SK-N-SH treated with all-trans-retinoic acid at 6 μM for 48 hours (cell line): Measurements from ENCODE around the gene ZSCAN5B.

Source experiments
- ARNTL ChIP-seq: fragments of 450-650 bp; formaldehyde crosslinking; IDR thresholded peaks from 2 replicates; pipeline ENCODE4 v1.5.0; 2020; ENCODE audit warnings: low read depth, mild to moderate bottlenecking, moderate library complexity, borderline replicate concordance
- BACH2 ChIP-seq: fragments of 250-450 bp; sonication (Bioruptor Pico); IDR thresholded peaks from 2 replicates; pipeline ENCODE4 v1.9.0; 2021; ENCODE audit warnings: mild to moderate bottlenecking, borderline replicate concordance
- CREB5 ChIP-seq: fragments of 250-450 bp; sonication (Bioruptor Pico); IDR thresholded peaks from 2 replicates; pipeline ENCODE4 v1.5.1; 2020; ENCODE audit warnings: low read depth, mild to moderate bottlenecking, moderate library complexity
- CSDC2 ChIP-seq: fragments of 250-450 bp; sonication (Bioruptor Pico); IDR thresholded peaks from 2 replicates; pipeline ENCODE4 v1.5.0; 2020; ENCODE audit warnings: mild to moderate bottlenecking, moderate library complexity
- CSRNP3 ChIP-seq: fragments of 250-450 bp; sonication (Bioruptor Pico); IDR thresholded peaks from 2 replicates; pipeline ENCODE4 v1.5.1; 2021; ENCODE audit warnings: mild to moderate bottlenecking, moderate library complexity
- GLIS3 ChIP-seq: fragments of 250-450 bp; sonication (Bioruptor Pico); IDR thresholded peaks from 2 replicates; pipeline ENCODE4 v1.5.0; 2020; ENCODE audit warnings: mild to moderate bottlenecking, moderate library complexity
- ISL1 ChIP-seq: fragments of 250-450 bp; sonication (Bioruptor Pico); IDR thresholded peaks from 2 replicates; pipeline ENCODE4 v2.1.2; 2022; ENCODE audit warnings: mild to moderate bottlenecking, moderate library complexity
- PATZ1 ChIP-seq: fragments of 250-450 bp; sonication (Bioruptor Pico); IDR thresholded peaks from 2 replicates; pipeline ENCODE4 v1.8.0; 2020; ENCODE audit warnings: mild to moderate bottlenecking, moderate library complexity, borderline replicate concordance
- RARB ChIP-seq: fragments of 250-450 bp; sonication (Bioruptor Pico); IDR thresholded peaks from 2 replicates; pipeline ENCODE4 v1.8.0; 2021; ENCODE audit warnings: mild to moderate bottlenecking, moderate library complexity
- SNAI2 ChIP-seq: fragments of 250-450 bp; sonication (Bioruptor Pico); IDR thresholded peaks from 2 replicates; pipeline ENCODE4 v1.5.0; 2020; ENCODE audit warnings: mild to moderate bottlenecking, moderate library complexity
- TCF4 ChIP-seq: fragments of 250-450 bp; sonication (Bioruptor Pico); IDR thresholded peaks from 2 replicates; pipeline ENCODE4 v1.8.0; 2021; ENCODE audit warnings: mild to moderate bottlenecking, moderate library complexity, borderline replicate concordance
- TSHZ2 ChIP-seq: fragments of 250-450 bp; sonication (Bioruptor Pico); IDR thresholded peaks from 2 replicates; pipeline ENCODE4 v1.5.0; 2020; ENCODE audit warnings: mild to moderate bottlenecking, moderate library complexity
- ZC3H10 ChIP-seq: fragments of 250-450 bp; sonication (Bioruptor Pico); IDR thresholded peaks from 2 replicates; pipeline ENCODE4 v1.5.1; 2021; ENCODE audit warnings: mild to moderate bottlenecking, moderate library complexity
- ZNF565 ChIP-seq: fragments of 450-650 bp; formaldehyde crosslinking; conservative IDR thresholded peaks from 2 replicates; pipeline ENCODE4 v1.5.0; 2020; ENCODE audit warnings: low read depth, mild to moderate bottlenecking, moderate library complexity

- TF ChIP-seq GLIS3 = no peak
- no peak for TF ChIP-seq CSRNP3
- no peak for TF ChIP-seq TCF4 (CRISPR knock-in tag)
- no peak for TF ChIP-seq ZC3H10 (CRISPR knock-in tag)
- TF ChIP-seq CSDC2 (CRISPR knock-in tag) = no peak
- no peak for TF ChIP-seq CREB5 (CRISPR knock-in tag)
- no peak for TF ChIP-seq TSHZ2 (CRISPR knock-in tag)
- TF ChIP-seq RARB = no peak
- no peak for TF ChIP-seq ZNF565 (CRISPR knock-in tag)
- no peak for TF ChIP-seq PATZ1 (CRISPR knock-in tag)
- no peak for TF ChIP-seq ISL1
- no peak for TF ChIP-seq BACH2 (CRISPR knock-in tag)
- TF ChIP-seq ARNTL (CRISPR knock-in tag) = no peak
- no peak for TF ChIP-seq SNAI2 (CRISPR knock-in tag)
These were observed 23.5 kb downstream of the ZSCAN5B start for GRCh38 chr19:56174086-56174485.
